ENCODE data around the gene NFIA.

DNA sequence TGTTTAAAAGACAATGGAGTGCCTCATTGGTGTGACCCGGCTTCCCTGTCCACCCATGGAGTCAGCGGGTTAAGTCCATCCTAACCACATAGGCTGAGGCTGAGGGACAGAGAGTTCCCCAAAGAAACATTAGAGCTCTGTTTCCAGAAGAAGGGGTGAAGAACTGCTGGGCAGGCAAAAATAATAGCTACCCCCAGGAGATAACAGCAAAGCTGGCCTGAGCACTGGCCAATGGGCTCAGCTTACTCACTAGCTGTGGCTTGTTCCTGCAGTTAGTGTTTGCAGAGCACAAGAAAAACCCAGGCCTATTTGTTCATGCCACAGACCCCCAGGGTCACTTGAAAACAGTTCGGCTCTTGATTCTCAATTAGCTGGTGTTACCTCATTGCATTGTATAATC lies 311.2 kb downstream of the NFIA start:
- TF ChIP-seq EZH2 (IDR thresholded peaks at IDR 0.05; ENCODE audit: low read length, unreplicated experiment), result no peak
- TF ChIP-seq, protein P1, sequence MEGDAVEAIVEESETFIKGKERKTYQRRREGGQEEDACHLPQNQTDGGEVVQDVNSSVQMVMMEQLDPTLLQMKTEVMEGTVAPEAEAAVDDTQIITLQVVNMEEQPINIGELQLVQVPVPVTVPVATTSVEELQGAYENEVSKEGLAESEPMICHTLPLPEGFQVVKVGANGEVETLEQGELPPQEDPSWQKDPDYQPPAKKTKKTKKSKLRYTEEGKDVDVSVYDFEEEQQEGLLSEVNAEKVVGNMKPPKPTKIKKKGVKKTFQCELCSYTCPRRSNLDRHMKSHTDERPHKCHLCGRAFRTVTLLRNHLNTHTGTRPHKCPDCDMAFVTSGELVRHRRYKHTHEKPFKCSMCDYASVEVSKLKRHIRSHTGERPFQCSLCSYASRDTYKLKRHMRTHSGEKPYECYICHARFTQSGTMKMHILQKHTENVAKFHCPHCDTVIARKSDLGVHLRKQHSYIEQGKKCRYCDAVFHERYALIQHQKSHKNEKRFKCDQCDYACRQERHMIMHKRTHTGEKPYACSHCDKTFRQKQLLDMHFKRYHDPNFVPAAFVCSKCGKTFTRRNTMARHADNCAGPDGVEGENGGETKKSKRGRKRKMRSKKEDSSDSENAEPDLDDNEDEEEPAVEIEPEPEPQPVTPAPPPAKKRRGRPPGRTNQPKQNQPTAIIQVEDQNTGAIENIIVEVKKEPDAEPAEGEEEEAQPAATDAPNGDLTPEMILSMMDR (conservative IDR thresholded peaks at IDR 0.05; ENCODE audit: low read depth, low read length), result no peak

Data from PC-3 (cell line).